HCT116 (cell line): ENCODE data around the gene OPRD1. TPM values are rescaled to one million over a fixed set of nuclear protein-coding genes. Genes with fewer than 3 reads are reported as not detected.
"Not testable (repeated sequence)": the region's sequence is repeated elsewhere in the genome, so short reads cannot be mapped to it uniquely, and the experiment has no call there.

Source experiments
- ATAC-seq: fragments of 200-7000 bp; cut with Tn5 transposase; 2 replicates; pipeline ENCODE4 v1.9.1; 2020; ENCODE audit warnings: mild to moderate bottlenecking, moderate library complexity
- BruUV-seq: library from RNA; stranded (reverse); fragments of 400-500 nt; replicated peaks from 2 replicates; lab custom pipeline; 2021; lab: Mats Ljungman, UMichigan
- CTCF ChIA-PET: fragments of 300-600 bp; sonication (Branson Sonifier 250); formaldehyde crosslinking; loops from one replicate; lab custom pipeline; 2021; ENCODE audit warnings: antibody characterized with exemption; lab: Charles Lee
- POLR2A ChIA-PET: fragments of 300-600, 350-600 bp; sonication (Branson Sonifier 250); formaldehyde crosslinking; loops from one replicate; lab custom pipeline; 2021; ENCODE audit warnings: antibody characterized with exemption; lab: Charles Lee
- RAD21 ChIA-PET, 2 experiments: fragments of 300-600 bp; sonication (Branson Sonifier 250); formaldehyde crosslinking; loops; one replicate each; lab custom pipeline; 2023; ENCODE audit warnings: low total read pairs in 2 of 2; ENCODE audit not compliant: uncharacterized antibody in 2 of 2, unreplicated experiment in 2 of 2, low non-redundant PET in 1 of 2; lab: Charles Lee
- DNase-seq: peaks from one replicate; pipeline ENCODE4 v3.0.0-alpha.2; 2010; ENCODE audit warnings: low read depth, low spot score
- H2AFZ ChIP-seq: fragments of 200-600 bp; shearing (Covaris generic), sonication (generic); 2 replicates; pipeline ENCODE4 v1.6.1; 2017; ENCODE audit warnings: low read depth, mixed run types, mixed read lengths, antibody characterized with exemption, low read length; ENCODE audit not compliant: poor library complexity, severe bottlenecking
- H3K27ac ChIP-seq: 2 replicates; pipeline ENCODE4 v1.5.1; 2012; ENCODE audit warnings: low read depth, low read length
- H3K27me3 ChIP-seq: fragments of 200-600 bp; sonication (generic); 2 replicates; pipeline ENCODE4 v1.6.1; 2016; ENCODE audit warnings: mixed run types, low read length, mixed read lengths; ENCODE audit not compliant: insufficient read depth
- H3K36me3 ChIP-seq, 2 experiments: fragments of 200-500 bp in 1 of 2; fragments of 200-600 bp in 1 of 2; sonication (Bioruptor generic) in 1 of 2; sonication (generic) in 1 of 2; 2 replicates each; pipeline versions ENCODE4 v1.5.1 to v1.6.1; 2014 to 2016; ENCODE audit warnings: low read length in 2 of 2, inconsistent platforms in 1 of 2, mixed read lengths in 1 of 2, mixed run types in 1 of 2; ENCODE audit not compliant: insufficient read depth in 2 of 2, control insufficient read depth in 1 of 2
- H3K4me1 ChIP-seq, 2 experiments: fragments of 200-600 bp in 1 of 2; sonication (generic) in 1 of 2; 2 replicates each; pipeline versions ENCODE4 v1.5.1 to v1.6.1; 2012 to 2017; ENCODE audit warnings: low read length in 2 of 2, inconsistent platforms in 1 of 2, mild to moderate bottlenecking in 1 of 2, mixed read lengths in 1 of 2, mixed run types in 1 of 2, moderate library complexity in 1 of 2; ENCODE audit not compliant: insufficient read depth in 2 of 2, control insufficient read depth in 1 of 2
- H3K4me2 ChIP-seq: fragments of 200-600 bp; sonication (generic); 2 replicates; pipeline ENCODE4 v1.6.1; 2017; ENCODE audit warnings: mixed run types, low read length, mixed read lengths
- H3K4me3 ChIP-seq, 2 experiments: fragments of 200-600 bp in 1 of 2; sonication (generic) in 1 of 2; replicated peaks in 1 of 2; 2 replicates each; pipeline ENCODE4 v1.5.1; 2011 to 2016; ENCODE audit warnings: low read length in 2 of 2, control low read depth in 1 of 2, low read depth in 1 of 2, mild to moderate bottlenecking in 1 of 2, mixed read lengths in 1 of 2, mixed run types in 1 of 2
- H3K79me2 ChIP-seq: fragments of 200-600 bp; sonication (generic); 2 replicates; pipeline ENCODE4 v1.6.1; 2017; ENCODE audit warnings: mild to moderate bottlenecking, mixed run types, low read length, moderate library complexity, mixed read lengths; ENCODE audit not compliant: insufficient read depth
- H3K9ac ChIP-seq: fragments of 200-600 bp; sonication (generic); 2 replicates; pipeline ENCODE4 v1.6.1; 2016; ENCODE audit warnings: low read length, mixed read lengths
- H3K9me2 ChIP-seq: fragments of 200-600 bp; sonication (generic), shearing (Covaris generic); 2 replicates; pipeline ENCODE4 v1.6.1; 2017; ENCODE audit warnings: mixed run types, mild to moderate bottlenecking, moderate library complexity; ENCODE audit not compliant: insufficient read depth
- H3K9me3 ChIP-seq, 2 experiments: fragments of 200-500 bp in 1 of 2; fragments of 200-600 bp in 1 of 2; sonication (Bioruptor generic) in 1 of 2; sonication (generic) in 1 of 2; 2 replicates each; pipeline ENCODE4 v1.6.1; 2014 to 2017; ENCODE audit warnings: low read length in 2 of 2, mixed read lengths in 2 of 2, inconsistent platforms in 1 of 2, low read depth in 1 of 2, mild to moderate bottlenecking in 1 of 2, mixed run types in 1 of 2, moderate library complexity in 1 of 2; ENCODE audit not compliant: control insufficient read depth in 1 of 2, insufficient read depth in 1 of 2
- H4K20me1 ChIP-seq: fragments of 200-600 bp; sonication (generic), shearing (Covaris generic); 2 replicates; pipeline ENCODE4 v1.6.1; 2017; ENCODE audit warnings: mixed run types, mild to moderate bottlenecking, moderate library complexity; ENCODE audit not compliant: insufficient read depth
- CTCF ChIP-seq, 3 experiments: fragments of 200-600 bp in 1 of 3; sonication (generic) in 1 of 3; IDR thresholded peaks in 2 of 3; conservative IDR thresholded peaks in 1 of 3; 2 replicates each; pipeline ENCODE4 v1.5.1; 2012 to 2017; ENCODE audit warnings: low read depth in 2 of 3, low read length in 2 of 3, antibody characterized with exemption in 1 of 3, borderline replicate concordance in 1 of 3, control low read depth in 1 of 3, mild to moderate bottlenecking in 1 of 3, mixed read lengths in 1 of 3, mixed run types in 1 of 3, moderate library complexity in 1 of 3; ENCODE audit not compliant: insufficient read depth in 1 of 3
- POLR2AphosphoS5 ChIP-seq: IDR thresholded peaks from 2 replicates; pipeline ENCODE4 v1.6.1; 2011; ENCODE audit warnings: mild to moderate bottlenecking, low read depth, low read length, moderate library complexity
- intact Hi-C: fragments of 100-400 bp; cut with micrococcal nuclease; formaldehyde crosslinking; loops from 2 replicates; pipeline ENCODE4 v1.10.0; 2022
- total RNA-seq: library from RNA; stranded (reverse); gene quantifications from one replicate; pipeline ENCODE4 v1.2.1, GENCODE V29; 2021; ENCODE audit not compliant: unreplicated experiment

OPRD1 gene
- total RNA-seq, 1 experiment from 2014 or later = not detected

GRCh38 chr1:28791929-28792328, 20.0 kb upstream of the OPRD1 start:
- intact Hi-C loops = not testable (repeated sequence)

GRCh38 chr1:28792644-28793121, 19.3 kb upstream of the OPRD1 start:
- TF ChIP-seq POLR2AphosphoS5 (no peak), CTCF (IDR thresholded peaks at IDR 0.05 in 2 of 3, conservative IDR thresholded peaks at IDR 0.05 in 1 of 3; ENCODE audit: borderline replicate concordance in 1 of 3, insufficient read depth in 1 of 3, low read depth in 2 of 3, low read length in 2 of 3) (peak in 2 of 3 experiments; percentile 29 to 38; a peak in 3 of 6 replicates)
- TF ChIP-seq, all 23 proteins: peak for 1
- ChIA-PET POLR2A (no interaction called here), RAD21 (interaction anchor here in 1 of 2 experiments (0.7 kb wide), 1 partner anchor 84 kb away, joined by 5 read pairs; no protein-coding TSS in a partner anchor), CTCF (interaction anchor here (0.7 to 1.0 kb wide), 2 partner anchors 11 to 85 kb away, joined by 3 read pairs; no protein-coding TSS in a partner anchor)
- no TSS peak for BruUV-seq
- ATAC-seq (peak; percentile 53), DNase-seq (no peak)
- Histone ChIP-seq H3K4me1 (no peaks in the 10 kb centered on the region), H3K27ac (no peak overlapping the region), H3K9me2 (no peaks in the 10 kb centered on the region), H3K9ac (no peak overlapping the region), H2AFZ (no peak overlapping the region), H3K36me3 (no peaks in the 10 kb centered on the region), H3K27me3 (no peaks in the 10 kb centered on the region), H3K9me3 (no peaks in the 10 kb centered on the region), H3K4me3 (no peak overlapping the region), H3K79me2 (no peaks in the 10 kb centered on the region), H3K4me2 (no peak overlapping the region), H4K20me1 (no peaks in the 10 kb centered on the region)
- intact Hi-C loops = no loop called here

More at GRCh38 chr1:28791929-28792328, 20.0 kb upstream of the OPRD1 start:
- DNase-seq, H2AFZ ChIP-seq, H3K9me2 ChIP-seq, H3K9me3 ChIP-seq, ATAC-seq, H3K4me3 ChIP-seq, H3K27ac ChIP-seq, H4K20me1 ChIP-seq, H3K9ac ChIP-seq, H3K36me3 ChIP-seq, H3K4me2 ChIP-seq, H3K4me1 ChIP-seq, BruUV-seq, H3K27me3 ChIP-seq, H3K79me2 ChIP-seq, POLR2A ChIA-PET: not testable (repeated sequence)
- CTCF ChIA-PET = interaction anchor here (0.7 kb wide), 1 partner anchor 12 kb away, joined by 3 read pairs; no protein-coding TSS in a partner anchor
- RAD21 ChIA-PET = interaction anchor here in 1 of 2 experiments (0.7 kb wide), 1 partner anchor 85 kb away, joined by 5 read pairs; no protein-coding TSS in a partner anchor

- DNase-seq, H3K27ac ChIP-seq, intact Hi-C loops, H3K9me3 ChIP-seq, H4K20me1 ChIP-seq, RAD21 ChIA-PET, H3K79me2 ChIP-seq, ATAC-seq, H3K4me3 ChIP-seq, H3K4me1 ChIP-seq, BruUV-seq, H3K9me2 ChIP-seq, H2AFZ ChIP-seq, H3K9ac ChIP-seq, CTCF ChIA-PET, H3K4me2 ChIP-seq, H3K27me3 ChIP-seq, H3K36me3 ChIP-seq: not testable (repeated sequence)
- POLR2A ChIA-PET = interaction anchor here (1.1 kb wide), 1 partner anchor 83 kb away, joined by 3 read pairs; no protein-coding TSS in a partner anchor
Measured at GRCh38 chr1:28794582-28794981, 17.4 kb upstream of the OPRD1 start.
